SK-N-SH (cell line): ENCODE data around the gene VIM. TPM values are rescaled to one million over a fixed set of nuclear protein-coding genes. Genes with fewer than 3 reads are reported as not detected.

Source experiments
- CTCF ChIA-PET: fragments of 300-600, 350-600 bp; formaldehyde crosslinking; extraction: SDS; loops from one replicate; lab custom pipeline; 2021; lab: Yijun Ruan, JAX
- POLR2A ChIA-PET: fragments of 350-600 bp; sonication (Branson Sonifier 250); formaldehyde crosslinking; extraction: SDS; loops from one replicate; lab custom pipeline; 2020; ENCODE audit warnings: antibody characterized with exemption, inconsistent platforms; lab: Yijun Ruan, JAX
- DNase-seq: peaks from one replicate; pipeline ENCODE4 v3.0.0; 2012
- H2AFZ ChIP-seq: fragments of 200-600 bp; sonication (generic); 2 replicates; pipeline ENCODE4 v1.8.1; 2016; ENCODE audit warnings: antibody characterized with exemption, mild to moderate bottlenecking, low read depth
- H3F3A ChIP-seq: fragments of 200-600 bp; sonication (generic); replicated peaks from 2 replicates; pipeline ENCODE3; 2016; ENCODE audit warnings: antibody characterized with exemption, mild to moderate bottlenecking; ENCODE audit not compliant: insufficient read depth
- H3K27ac ChIP-seq, 2 experiments: fragments of 200-500 bp in 1 of 2; fragments of 200-600 bp in 1 of 2; sonication (Bioruptor generic) in 1 of 2; sonication (generic), shearing (Covaris generic) in 1 of 2; 2 replicates each; pipeline versions ENCODE4 v1.5.1 to v1.6.1; 2014 to 2016; ENCODE audit warnings: low read depth in 2 of 2, inconsistent platforms in 1 of 2, low read length in 1 of 2, mild to moderate bottlenecking in 1 of 2, mixed read lengths in 1 of 2
- H3K27me3 ChIP-seq: fragments of 200-600 bp; sonication (generic), shearing (Covaris generic); 2 replicates; pipeline ENCODE4 v1.6.1; 2016; ENCODE audit warnings: mixed run types; ENCODE audit not compliant: insufficient read depth
- H3K36me3 ChIP-seq, 2 experiments: fragments of 200-500 bp in 1 of 2; fragments of 200-600 bp in 1 of 2; sonication (Bioruptor generic) in 1 of 2; sonication (generic) in 1 of 2; replicated peaks in 1 of 2; 2 replicates each; pipeline versions ENCODE3 to v1.5.1; 2014 to 2016; ENCODE audit warnings: low read length in 1 of 2, mild to moderate bottlenecking in 1 of 2; ENCODE audit not compliant: insufficient read depth in 2 of 2, control insufficient read depth in 1 of 2
- H3K4me1 ChIP-seq, 2 experiments: fragments of 200-500 bp in 1 of 2; fragments of 200-600 bp in 1 of 2; sonication (Bioruptor generic) in 1 of 2; sonication (generic), shearing (Covaris generic) in 1 of 2; 2 replicates each; pipeline versions ENCODE4 v1.5.1 to v1.6.1; 2014 to 2016; ENCODE audit warnings: low read depth in 1 of 2, low read length in 1 of 2, mixed run types in 1 of 2; ENCODE audit not compliant: insufficient read depth in 2 of 2, control insufficient read depth in 1 of 2
- H3K4me2 ChIP-seq: fragments of 200-600 bp; sonication (generic), shearing (Covaris generic); 2 replicates; pipeline ENCODE4 v1.6.1; 2017; ENCODE audit warnings: mixed run types
- H3K4me3 ChIP-seq, 2 experiments: fragments of 200-500 bp in 1 of 2; fragments of 200-600 bp in 1 of 2; sonication (Bioruptor generic) in 1 of 2; sonication (generic), shearing (Covaris generic) in 1 of 2; 2 replicates each; pipeline versions ENCODE4 v1.5.1 to v1.8.1; 2014 to 2016; ENCODE audit warnings: low read depth in 2 of 2, inconsistent platforms in 1 of 2, low read length in 1 of 2, mild to moderate bottlenecking in 1 of 2, mixed read lengths in 1 of 2, moderate library complexity in 1 of 2
- H3K79me2 ChIP-seq: fragments of 200-600 bp; sonication (generic); 2 replicates; pipeline ENCODE4 v1.8.1; 2017; ENCODE audit warnings: mild to moderate bottlenecking; ENCODE audit not compliant: insufficient read depth
- H3K9ac ChIP-seq: fragments of 200-600 bp; sonication (generic); 2 replicates; pipeline ENCODE4 v1.6.1; 2017; ENCODE audit warnings: mixed run types
- H3K9me2 ChIP-seq: fragments of 200-600 bp; sonication (generic); 2 replicates; pipeline ENCODE4 v1.6.1; 2017; ENCODE audit warnings: mixed run types
- H3K9me3 ChIP-seq: fragments of 200-600 bp; sonication (generic); 2 replicates; pipeline ENCODE4 v1.6.1; 2017; ENCODE audit warnings: mixed run types, mild to moderate bottlenecking, moderate library complexity
- H4K20me1 ChIP-seq: fragments of 200-600 bp; sonication (generic); 2 replicates; pipeline ENCODE4 v1.6.1; 2017; ENCODE audit warnings: mild to moderate bottlenecking, mixed run types; ENCODE audit not compliant: insufficient read depth
- CTCF ChIP-seq: fragments of 200-600 bp; sonication (generic); IDR thresholded peaks from 2 replicates; pipeline ENCODE4 v1.6.1; 2017; ENCODE audit warnings: antibody characterized with exemption, mild to moderate bottlenecking, moderate library complexity
- FOXJ3 ChIP-seq: sonication (generic); formaldehyde crosslinking; IDR thresholded peaks from 2 replicates; pipeline ENCODE4 v1.5.1; 2020; ENCODE audit warnings: mild to moderate bottlenecking, missing genetic modification reagents
- GABPA ChIP-seq: IDR thresholded peaks from 2 replicates; pipeline ENCODE4 v1.4.0; 2012; ENCODE audit warnings: low read depth, mild to moderate bottlenecking
- GATA2 ChIP-seq: sonication (generic); formaldehyde crosslinking; IDR thresholded peaks from 2 replicates; pipeline ENCODE4 v1.5.0; 2020; ENCODE audit warnings: mild to moderate bottlenecking, missing genetic modification reagents
- POLR2AphosphoS5 ChIP-seq: IDR thresholded peaks from 2 replicates; pipeline ENCODE4 v1.6.1; 2012; ENCODE audit warnings: low read depth, low read length
- SIN3A ChIP-seq: IDR thresholded peaks from 2 replicates; pipeline ENCODE4 v1.6.1; 2012; ENCODE audit warnings: low read depth, mild to moderate bottlenecking, low read length, moderate library complexity, borderline replicate concordance
- TAF1 ChIP-seq: IDR thresholded peaks from 2 replicates; pipeline ENCODE4 v1.6.1; 2012; ENCODE audit warnings: low read depth, mild to moderate bottlenecking, low read length, moderate library complexity, borderline replicate concordance
- TCF12 ChIP-seq: IDR thresholded peaks from 2 replicates; pipeline ENCODE4 v1.4.0; 2012
- TEAD4 ChIP-seq: IDR thresholded peaks from 2 replicates; pipeline ENCODE4 v1.4.0; 2012; ENCODE audit warnings: mild to moderate bottlenecking, borderline replicate concordance; ENCODE audit not compliant: insufficient read depth
- YY1 ChIP-seq: IDR thresholded peaks from 2 replicates; pipeline ENCODE4 v1.4.0; 2012; ENCODE audit warnings: low read depth, mild to moderate bottlenecking
- WGBS: methylation state at CpG from one replicate; pipeline ENCODE4 v1.1.6; 2017; ENCODE audit warnings: low lambda C conversion rate; 5-methylcytosine and 5-hydroxymethylcytosine counted together
- polyA plus RNA-seq, 3 experiments: library from polyadenylated mRNA; depleted of rRNA; stranded (reverse); fragments of >200 nt; gene quantifications; 2 replicates each; pipeline ENCODE4 v1.2.3, GENCODE V29; 2012
- TF ChIP-seq, protein P1 (sequence below): fragments of 150-350 bp; IDR thresholded peaks from 2 replicates; pipeline ENCODE4 v1.6.1; 2016; ENCODE audit warnings: mild to moderate bottlenecking, low read depth, low read length

The VIM gene
- polyA plus RNA-seq, 1 of the 3 experiments (the other 2 are of a cell fraction): 5,016 TPM

DNA sequence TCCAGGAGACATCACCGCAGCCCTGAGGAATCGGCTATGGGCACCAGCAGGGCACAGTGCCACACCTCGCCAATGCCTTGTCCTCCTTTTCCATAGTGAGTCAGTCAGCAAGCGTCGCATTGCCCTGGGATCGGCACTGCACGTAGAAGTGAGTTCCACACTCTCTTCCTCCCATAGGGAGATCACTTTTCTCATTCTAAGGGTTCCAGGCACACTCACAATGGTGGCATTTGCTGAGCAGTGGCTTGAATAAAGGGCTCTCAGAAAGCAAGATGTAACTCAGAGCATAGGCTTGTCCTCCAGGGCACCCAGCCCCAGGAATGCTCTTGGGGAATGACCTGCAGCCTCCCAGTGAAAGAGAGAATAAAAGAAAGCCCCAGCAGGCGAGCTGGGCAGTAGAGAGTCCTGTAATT lies 1.1 kb upstream of the VIM start (continued):
- no peak for TF ChIP-seq TAF1
- TF ChIP-seq CTCF: no peak
- no peak for TF ChIP-seq TCF12
- no peak for TF ChIP-seq SIN3A
- no peak for TF ChIP-seq TEAD4
- no peak for TF ChIP-seq POLR2AphosphoS5

DNA sequence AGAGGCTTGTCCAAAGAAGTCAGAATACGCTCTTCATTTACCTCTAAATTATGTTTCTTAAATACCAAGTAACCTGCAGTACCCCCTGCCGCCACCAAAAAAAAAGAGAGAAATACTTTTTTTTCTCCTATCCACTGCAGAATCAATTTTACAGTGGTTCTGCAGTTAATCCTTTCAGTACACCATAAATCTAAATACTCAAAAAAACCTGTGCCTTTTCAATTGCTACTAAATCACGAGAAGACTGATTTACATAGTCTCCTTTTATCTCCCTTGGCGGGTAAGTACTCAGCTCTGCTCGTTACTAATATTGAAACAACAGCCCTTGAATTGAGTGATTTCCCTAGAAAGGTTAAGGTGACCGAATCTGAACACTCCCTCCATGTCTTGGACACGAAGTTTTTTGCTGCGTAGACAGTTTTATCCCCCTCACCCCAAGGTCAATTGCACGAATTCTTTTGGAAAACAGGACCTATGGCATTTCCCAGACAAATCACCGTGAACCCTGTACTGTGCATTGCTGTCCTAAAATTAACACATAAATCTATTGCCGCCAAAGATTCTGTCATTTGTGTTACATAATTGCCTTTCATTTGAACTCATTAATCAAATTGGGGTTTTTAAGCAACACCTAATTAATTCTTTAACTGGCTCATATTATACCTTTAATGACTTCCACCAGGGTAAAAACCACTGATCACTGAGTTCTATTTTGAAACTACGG lies 512 bp upstream of the VIM start:
- peaks cover 46% of the 10 kb centered on the region for H3F3A ChIP-seq
- H3K4me1 ChIP-seq: peaks cover 0 to 8% of the 10 kb centered on the region in 2 experiments; a peak in 2 of 4 replicates
- H2AFZ ChIP-seq: no peak overlapping the region
- no peak for TF ChIP-seq YY1
- TF ChIP-seq GABPA: no peak
- no peak for TF ChIP-seq FOXJ3 (CRISPR knock-in tag)
- TF ChIP-seq CTCF: peak; percentile 66
- no peak for TF ChIP-seq GATA2 (CRISPR knock-in tag)
- TF ChIP-seq, protein P1, sequence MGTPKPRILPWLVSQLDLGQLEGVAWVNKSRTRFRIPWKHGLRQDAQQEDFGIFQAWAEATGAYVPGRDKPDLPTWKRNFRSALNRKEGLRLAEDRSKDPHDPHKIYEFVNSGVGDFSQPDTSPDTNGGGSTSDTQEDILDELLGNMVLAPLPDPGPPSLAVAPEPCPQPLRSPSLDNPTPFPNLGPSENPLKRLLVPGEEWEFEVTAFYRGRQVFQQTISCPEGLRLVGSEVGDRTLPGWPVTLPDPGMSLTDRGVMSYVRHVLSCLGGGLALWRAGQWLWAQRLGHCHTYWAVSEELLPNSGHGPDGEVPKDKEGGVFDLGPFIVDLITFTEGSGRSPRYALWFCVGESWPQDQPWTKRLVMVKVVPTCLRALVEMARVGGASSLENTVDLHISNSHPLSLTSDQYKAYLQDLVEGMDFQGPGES: no peak
- TF ChIP-seq TAF1: no peak
- peaks cover 33% of the 10 kb centered on the region for H4K20me1 ChIP-seq
- H3K9ac ChIP-seq: peak overlapping the region; percentile 100
- H3K36me3 ChIP-seq: peaks cover 16 to 32% of the 10 kb centered on the region in 2 experiments
- ChIA-PET POLR2A (no interaction called here), CTCF (interaction anchor here (0.6 to 3.7 kb wide), 7 partner anchors 14 to 1901 kb away, joined by 3 to 30 read pairs (median 5); partner anchors contain the start of gene TRDMT1)
- no peaks in the 10 kb centered on the region for H3K27me3 ChIP-seq
- H3K79me2 ChIP-seq: peaks cover 65% of the 10 kb centered on the region
- H3K9me2 ChIP-seq: no peaks in the 10 kb centered on the region
- H3K9me3 ChIP-seq: no peaks in the 10 kb centered on the region
- H3K27ac ChIP-seq: peak overlapping the region; percentile 94 to 100
- peak; percentile 50 for DNase-seq
- peak overlapping the region; percentile 88 for H3K4me2 ChIP-seq
- WGBS: 50% methylated on average over 12 of the region's 12 CpGs
- peak overlapping the region; percentile 85 to 98; a peak in 3 of 4 replicates for H3K4me3 ChIP-seq
